ENCODE data around the gene DGAT2L6. TPM values are rescaled to one million over a fixed set of nuclear protein-coding genes. Genes with fewer than 3 reads are reported as not detected.
A peak's percentile ranks its signal among the peaks of the same experiment; 100 is the strongest.

Gene DGAT2L6
- total RNA-seq, 1 experiment from 2014 or later = not detected

DNA sequence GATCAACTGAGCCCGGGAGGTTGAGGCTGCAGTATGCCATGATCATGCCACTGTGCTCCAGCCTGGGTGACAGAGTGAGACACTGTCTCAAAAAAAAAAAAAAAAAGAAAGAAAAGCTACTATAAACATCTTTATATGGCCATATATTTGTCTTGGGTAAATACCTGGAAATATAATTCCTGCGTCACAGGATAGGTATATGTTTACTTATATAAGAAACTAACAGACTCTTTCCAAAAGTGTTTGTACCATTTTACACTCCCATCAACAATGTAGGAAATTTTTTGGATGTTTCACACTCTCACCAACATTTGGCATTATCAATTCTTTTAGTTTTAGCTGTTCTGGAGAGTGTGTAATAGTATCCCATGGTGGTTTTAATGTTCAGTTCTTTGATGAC, 70.0 kb downstream of the DGAT2L6 start:
- intact Hi-C loops (cut with micrococcal nuclease; ENCODE audit: unreplicated experiment) = no loop called here
- no peak for DNase-seq
- no peaks in the 10 kb centered on the region for H3K4me1 Mint-ChIP-seq (ENCODE audit: low read depth, unreplicated experiment)
- H3K4me3 Mint-ChIP-seq (ENCODE audit: low read depth, unreplicated experiment) = no peak overlapping the region
- no peaks in the 10 kb centered on the region for H3K27me3 Mint-ChIP-seq (ENCODE audit: unreplicated experiment)
- no peaks in the 10 kb centered on the region for H3K36me3 Mint-ChIP-seq (ENCODE audit: insufficient read depth, unreplicated experiment)
- TF ChIP-seq, protein P1, sequence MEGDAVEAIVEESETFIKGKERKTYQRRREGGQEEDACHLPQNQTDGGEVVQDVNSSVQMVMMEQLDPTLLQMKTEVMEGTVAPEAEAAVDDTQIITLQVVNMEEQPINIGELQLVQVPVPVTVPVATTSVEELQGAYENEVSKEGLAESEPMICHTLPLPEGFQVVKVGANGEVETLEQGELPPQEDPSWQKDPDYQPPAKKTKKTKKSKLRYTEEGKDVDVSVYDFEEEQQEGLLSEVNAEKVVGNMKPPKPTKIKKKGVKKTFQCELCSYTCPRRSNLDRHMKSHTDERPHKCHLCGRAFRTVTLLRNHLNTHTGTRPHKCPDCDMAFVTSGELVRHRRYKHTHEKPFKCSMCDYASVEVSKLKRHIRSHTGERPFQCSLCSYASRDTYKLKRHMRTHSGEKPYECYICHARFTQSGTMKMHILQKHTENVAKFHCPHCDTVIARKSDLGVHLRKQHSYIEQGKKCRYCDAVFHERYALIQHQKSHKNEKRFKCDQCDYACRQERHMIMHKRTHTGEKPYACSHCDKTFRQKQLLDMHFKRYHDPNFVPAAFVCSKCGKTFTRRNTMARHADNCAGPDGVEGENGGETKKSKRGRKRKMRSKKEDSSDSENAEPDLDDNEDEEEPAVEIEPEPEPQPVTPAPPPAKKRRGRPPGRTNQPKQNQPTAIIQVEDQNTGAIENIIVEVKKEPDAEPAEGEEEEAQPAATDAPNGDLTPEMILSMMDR (IDR thresholded peaks at IDR 0.05; ENCODE audit: unreplicated experiment) = no peak
- no peaks in the 10 kb centered on the region for H3K9me3 Mint-ChIP-seq (ENCODE audit: low read depth, unreplicated experiment)
- no TSS peak for BruUV-seq (replicated peaks)
- H3K27ac Mint-ChIP-seq (ENCODE audit: unreplicated experiment) = no peak overlapping the region
- CTCF ChIA-PET = no interaction called here

DNA sequence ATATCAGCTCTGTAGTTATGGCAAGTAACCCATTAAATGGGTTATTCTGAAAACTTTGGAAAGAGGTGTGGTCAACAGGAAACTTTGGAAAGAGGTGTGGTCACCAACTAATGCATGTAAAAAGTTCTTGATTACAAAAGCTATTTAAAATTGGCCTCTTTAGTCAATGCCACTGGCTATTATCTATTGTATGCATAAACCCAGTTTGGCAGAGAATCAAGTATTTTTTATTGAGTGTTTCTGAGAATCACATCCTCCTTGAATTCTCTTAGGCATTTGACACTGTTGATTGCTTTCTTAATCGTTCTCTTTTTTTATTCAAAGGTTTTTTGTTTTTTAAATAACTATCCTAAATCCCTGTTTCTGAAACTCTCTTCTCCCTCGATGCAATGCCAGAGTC, 75.2 kb downstream of the DGAT2L6 start:
- DNase-seq = no peak
- H3K27ac Mint-ChIP-seq (ENCODE audit: unreplicated experiment) = no peak overlapping the region
- H3K27me3 Mint-ChIP-seq (ENCODE audit: unreplicated experiment) = no peaks in the 10 kb centered on the region
- TF ChIP-seq, protein P1 (IDR thresholded peaks at IDR 0.05; ENCODE audit: unreplicated experiment) = no peak
- intact Hi-C loops (cut with micrococcal nuclease; ENCODE audit: unreplicated experiment) = no loop called here
- BruUV-seq (replicated peaks) = no TSS peak
- no peak overlapping the region for H3K4me3 Mint-ChIP-seq (ENCODE audit: low read depth, unreplicated experiment)
- H3K9me3 Mint-ChIP-seq (ENCODE audit: low read depth, unreplicated experiment) = peaks cover 2% of the 10 kb centered on the region
- CTCF ChIA-PET = no interaction called here
- peaks cover 44% of the 10 kb centered on the region for H3K4me1 Mint-ChIP-seq (ENCODE audit: low read depth, unreplicated experiment)
- H3K36me3 Mint-ChIP-seq (ENCODE audit: insufficient read depth, unreplicated experiment) = no peaks in the 10 kb centered on the region

DNA sequence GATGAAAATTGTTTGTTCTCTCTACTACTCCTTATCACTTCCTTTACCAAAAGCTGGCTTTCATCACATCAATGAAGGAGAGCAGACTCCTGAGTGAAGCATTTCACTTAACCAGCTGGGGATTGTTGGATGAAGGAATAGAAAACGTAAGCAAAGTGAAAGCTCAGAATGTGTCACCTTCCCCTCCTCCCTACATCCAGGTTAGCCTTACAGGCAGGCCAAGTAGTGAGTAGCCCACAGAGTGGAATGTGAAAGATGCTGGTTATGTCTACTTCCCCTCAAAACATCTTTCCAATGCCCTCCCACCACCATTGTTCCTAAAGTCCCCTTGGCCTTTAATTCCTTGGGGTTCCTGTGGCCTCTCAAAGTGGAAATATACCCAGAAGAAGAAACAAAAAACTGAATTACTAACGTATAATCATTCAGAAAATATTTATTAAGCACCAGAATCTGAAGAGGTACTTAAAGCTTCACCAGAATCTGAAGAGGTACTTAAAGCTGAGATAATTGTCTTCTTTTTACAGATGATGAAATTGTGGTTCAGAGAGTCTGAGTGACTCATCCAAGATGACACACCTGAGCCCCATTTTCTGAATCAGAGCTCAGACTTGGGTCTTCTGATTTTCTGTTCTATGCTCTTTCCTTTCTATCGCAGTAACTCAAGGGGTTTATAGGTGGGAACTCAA, 76.2 kb downstream of the DGAT2L6 start:
- no peak overlapping the region for H3K4me3 Mint-ChIP-seq (ENCODE audit: low read depth, unreplicated experiment)
- intact Hi-C loops (cut with micrococcal nuclease; ENCODE audit: unreplicated experiment) = no loop called here
- peaks cover 2% of the 10 kb centered on the region for H3K9me3 Mint-ChIP-seq (ENCODE audit: low read depth, unreplicated experiment)
- TF ChIP-seq, protein P1 (IDR thresholded peaks at IDR 0.05; ENCODE audit: unreplicated experiment) = no peak
- no peak overlapping the region for H3K27ac Mint-ChIP-seq (ENCODE audit: unreplicated experiment)
- BruUV-seq (replicated peaks) = no TSS peak
- H3K27me3 Mint-ChIP-seq (ENCODE audit: unreplicated experiment) = no peaks in the 10 kb centered on the region
- CTCF ChIA-PET = no interaction called here
- no peak for DNase-seq
- no peaks in the 10 kb centered on the region for H3K36me3 Mint-ChIP-seq (ENCODE audit: insufficient read depth, unreplicated experiment)
- peaks cover 44% of the 10 kb centered on the region for H3K4me1 Mint-ChIP-seq (ENCODE audit: low read depth, unreplicated experiment)

DNA sequence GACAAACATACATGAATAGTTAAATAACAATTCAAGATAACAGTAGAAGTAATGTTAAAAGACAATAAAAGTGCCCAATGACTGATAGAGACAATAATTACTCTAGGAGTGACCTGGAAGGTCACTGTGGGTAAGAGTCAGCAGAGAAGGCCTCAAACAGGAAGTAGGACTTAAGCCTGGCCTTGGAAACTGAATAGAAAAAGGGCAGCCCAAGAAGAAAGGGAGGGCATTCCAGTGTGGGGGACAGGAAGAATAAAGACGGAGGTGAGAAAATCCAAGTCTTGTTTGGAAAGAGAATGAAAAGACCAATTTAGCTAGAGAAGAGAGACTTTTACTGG, 76.7 kb downstream of the DGAT2L6 start:
- intact Hi-C loops (cut with micrococcal nuclease; ENCODE audit: unreplicated experiment) = no loop called here
- no peak overlapping the region for H3K4me3 Mint-ChIP-seq (ENCODE audit: low read depth, unreplicated experiment)
- CTCF ChIA-PET = no interaction called here
- peak overlapping the region; percentile 43 for H3K27ac Mint-ChIP-seq (ENCODE audit: unreplicated experiment)
- H3K4me1 Mint-ChIP-seq (ENCODE audit: low read depth, unreplicated experiment) = peaks cover 44% of the 10 kb centered on the region
- DNase-seq = no peak
- H3K36me3 Mint-ChIP-seq (ENCODE audit: insufficient read depth, unreplicated experiment) = no peaks in the 10 kb centered on the region
- TF ChIP-seq, protein P1 (IDR thresholded peaks at IDR 0.05; ENCODE audit: unreplicated experiment) = no peak
- no TSS peak for BruUV-seq (replicated peaks)
- no peaks in the 10 kb centered on the region for H3K27me3 Mint-ChIP-seq (ENCODE audit: unreplicated experiment)
- peaks cover 2% of the 10 kb centered on the region for H3K9me3 Mint-ChIP-seq (ENCODE audit: low read depth, unreplicated experiment)
